IPS DF 19.7 (cell line): ENCODE measurements around the gene RPS27L.
A peak's percentile ranks its signal among the peaks of the same experiment; 100 is the strongest.
"Not testable (repeated sequence)": the region's sequence is repeated elsewhere in the genome, so short reads cannot be mapped to it uniquely, and the experiment has no call there.

Source experiments
- DNase-seq: peaks from one replicate; pipeline ENCODE4 v3.0.0-alpha.2; 2013; ENCODE audit warnings: low read depth, low spot score

The RPS27L gene

DNA sequence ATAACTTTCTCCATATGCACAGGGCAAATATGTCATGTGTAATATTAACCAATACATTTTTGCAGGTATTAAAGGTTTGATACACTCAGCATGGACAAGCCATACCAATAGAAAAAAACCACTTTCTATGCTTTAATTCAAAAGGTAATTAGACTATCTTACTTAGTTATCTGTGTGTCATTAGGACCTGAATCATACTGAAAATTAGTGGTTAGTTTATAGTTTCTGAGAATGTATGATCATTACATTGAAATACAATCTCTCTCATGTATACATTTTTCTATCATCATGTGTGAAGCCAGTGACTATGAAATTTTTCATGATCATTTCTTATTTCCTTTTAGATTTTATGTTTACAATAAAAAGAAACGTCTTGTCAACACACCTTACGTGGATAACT is 16.3 kb downstream of the RPS27L start:
- DNase-seq = no peak

DNA sequence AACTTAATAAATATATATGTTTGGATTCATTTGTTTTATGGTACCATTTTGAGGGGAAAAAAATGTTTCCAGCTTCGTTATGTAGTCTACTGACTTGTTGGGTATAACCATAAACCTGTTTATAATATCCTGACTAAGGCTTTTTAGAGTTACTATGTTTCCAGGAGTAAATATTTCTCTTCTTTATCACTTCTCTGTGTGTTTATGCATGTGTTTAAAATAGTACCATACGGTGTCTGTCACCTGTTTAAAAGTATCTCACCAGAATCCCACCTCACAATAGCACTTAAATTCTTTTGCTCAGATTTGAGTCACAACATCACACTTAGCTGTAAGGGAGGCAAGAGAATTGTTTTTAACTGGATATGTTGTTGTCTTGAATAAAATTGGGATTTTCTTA is 20.5 kb downstream of the RPS27L start:
- DNase-seq = no peak

DNA sequence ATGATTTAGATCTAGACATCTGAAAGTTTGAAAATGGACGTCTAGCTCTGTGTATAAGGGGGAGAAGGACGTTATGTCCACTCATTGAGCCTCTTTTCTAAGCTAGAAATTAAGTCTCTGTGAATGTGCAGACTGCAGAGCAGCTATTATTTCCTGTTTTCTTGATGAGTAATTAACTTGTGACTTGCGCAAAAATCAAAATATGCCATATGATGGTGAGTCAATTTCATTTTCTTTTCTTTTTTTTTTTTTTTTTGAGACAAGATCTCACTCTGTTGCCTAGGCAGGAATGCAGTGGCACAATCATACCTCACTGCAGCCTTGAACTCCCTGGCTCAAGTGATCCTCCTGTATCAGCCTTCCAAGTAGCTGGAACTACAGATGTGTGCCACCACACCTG is 21.5 kb downstream of the RPS27L start:
- no peak for DNase-seq

DNA sequence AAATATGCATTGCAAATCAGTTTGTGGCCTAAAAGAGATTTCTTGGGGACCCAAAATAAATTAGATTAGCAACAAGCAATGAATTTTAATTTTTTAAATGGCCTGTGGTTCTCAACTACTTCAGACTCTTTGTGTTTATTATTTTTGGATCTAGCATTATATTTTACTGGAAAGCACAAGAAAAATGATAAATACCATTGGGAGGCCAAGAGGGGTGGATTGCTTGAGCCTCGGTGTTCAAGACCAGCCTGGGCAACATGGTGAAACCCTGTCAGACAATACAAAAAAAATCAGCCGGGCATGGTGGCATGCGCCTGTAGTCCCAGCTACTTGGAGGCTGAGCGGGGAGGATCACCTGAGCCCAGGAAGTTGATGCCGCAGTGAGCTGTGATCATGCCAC is 22.0 kb downstream of the RPS27L start:
- DNase-seq = no peak

DNA sequence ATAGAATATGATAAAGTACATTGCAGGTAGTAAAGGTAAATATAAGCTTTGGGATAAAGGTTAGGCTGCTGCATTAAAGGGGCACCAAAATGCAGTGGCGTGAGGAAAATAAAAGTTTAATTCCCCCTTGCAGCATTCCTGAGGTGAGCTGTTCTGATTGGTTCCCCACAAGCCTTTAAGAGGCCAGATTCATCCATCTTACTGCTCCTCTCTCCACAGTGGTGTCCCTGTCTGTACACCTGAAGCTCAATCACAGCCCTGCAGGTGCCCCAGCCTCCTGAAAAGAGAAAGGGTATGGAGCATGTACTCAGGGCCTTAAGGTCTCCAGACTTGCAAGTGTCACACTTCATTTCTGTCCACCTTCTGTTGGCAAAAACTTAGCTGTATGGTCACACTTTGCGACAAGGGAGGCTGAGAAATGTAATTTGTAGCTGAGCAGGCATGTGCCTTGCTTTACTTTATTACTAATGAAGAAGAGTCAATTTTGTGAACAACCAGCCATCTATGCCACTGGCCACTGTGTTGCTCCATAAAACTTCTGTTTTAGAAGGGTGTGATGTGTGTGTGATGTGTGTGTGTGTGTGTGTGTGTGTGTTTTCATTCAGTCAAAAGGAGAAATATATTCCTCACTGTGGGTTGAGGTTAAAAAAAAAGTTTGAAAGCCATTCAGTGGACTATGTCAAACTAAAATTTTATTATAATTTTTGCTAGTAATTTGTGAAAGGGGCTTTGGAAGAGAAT is 22.9 kb downstream of the RPS27L start:
- DNase-seq = no peak

DNA sequence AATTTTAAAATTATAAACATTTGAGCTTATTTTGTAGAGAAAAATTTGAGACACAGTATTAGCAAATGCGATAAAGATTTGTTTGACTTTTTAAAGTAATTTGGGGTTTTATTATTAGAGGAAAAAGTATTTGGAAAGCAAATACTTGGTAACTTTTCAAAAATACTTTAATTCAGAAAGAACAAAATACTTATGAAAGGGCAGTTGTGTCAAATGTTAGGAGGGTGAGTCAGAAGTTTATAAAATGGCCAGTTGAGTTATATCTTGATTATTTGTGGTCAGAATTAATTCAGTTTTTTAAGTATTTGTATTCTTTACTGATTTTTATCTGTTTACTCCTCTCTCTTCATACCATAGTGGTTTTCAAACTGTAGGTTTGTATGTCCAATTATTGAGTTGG is 23.5 kb downstream of the RPS27L start:
- DNase-seq = no peak

DNA sequence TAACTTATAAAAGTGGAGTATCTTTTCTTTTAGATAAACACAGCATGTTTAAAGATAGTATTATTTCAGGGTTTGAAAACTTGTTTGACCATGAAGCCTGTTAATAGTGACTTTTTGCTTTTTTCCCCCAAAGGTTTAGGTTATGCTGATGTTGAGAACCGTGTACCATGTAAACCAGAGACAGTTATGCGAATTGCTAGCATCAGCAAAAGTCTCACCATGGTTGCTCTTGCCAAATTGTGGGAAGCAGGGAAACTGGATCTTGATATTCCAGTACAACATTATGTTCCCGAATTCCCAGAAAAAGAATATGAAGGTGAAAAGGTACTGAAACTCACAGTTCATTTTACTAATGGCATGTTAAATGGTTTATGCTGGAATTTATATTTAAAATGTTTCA is 30.6 kb downstream of the RPS27L start:
- no peak for DNase-seq

DNA sequence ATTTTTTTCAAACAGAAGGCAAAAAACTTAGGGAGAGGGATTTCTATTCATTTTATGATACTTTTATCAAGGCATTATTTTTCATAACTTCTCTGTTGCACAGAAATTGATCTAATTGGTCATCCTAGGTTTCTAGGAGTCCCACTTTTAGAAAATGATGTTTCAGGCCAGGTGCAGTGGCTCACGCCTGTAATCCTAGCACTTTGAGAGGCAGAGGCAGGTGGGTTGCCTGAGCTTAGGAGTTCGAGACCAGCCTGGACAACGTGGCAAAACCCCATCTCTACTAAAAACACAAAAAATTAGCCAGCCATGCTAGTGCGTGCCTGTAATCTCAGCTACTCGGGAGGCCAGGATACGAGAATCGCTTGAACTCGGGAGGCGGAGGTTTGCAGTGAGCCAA is 32.8 kb downstream of the RPS27L start:
- DNase-seq = no peak

DNA sequence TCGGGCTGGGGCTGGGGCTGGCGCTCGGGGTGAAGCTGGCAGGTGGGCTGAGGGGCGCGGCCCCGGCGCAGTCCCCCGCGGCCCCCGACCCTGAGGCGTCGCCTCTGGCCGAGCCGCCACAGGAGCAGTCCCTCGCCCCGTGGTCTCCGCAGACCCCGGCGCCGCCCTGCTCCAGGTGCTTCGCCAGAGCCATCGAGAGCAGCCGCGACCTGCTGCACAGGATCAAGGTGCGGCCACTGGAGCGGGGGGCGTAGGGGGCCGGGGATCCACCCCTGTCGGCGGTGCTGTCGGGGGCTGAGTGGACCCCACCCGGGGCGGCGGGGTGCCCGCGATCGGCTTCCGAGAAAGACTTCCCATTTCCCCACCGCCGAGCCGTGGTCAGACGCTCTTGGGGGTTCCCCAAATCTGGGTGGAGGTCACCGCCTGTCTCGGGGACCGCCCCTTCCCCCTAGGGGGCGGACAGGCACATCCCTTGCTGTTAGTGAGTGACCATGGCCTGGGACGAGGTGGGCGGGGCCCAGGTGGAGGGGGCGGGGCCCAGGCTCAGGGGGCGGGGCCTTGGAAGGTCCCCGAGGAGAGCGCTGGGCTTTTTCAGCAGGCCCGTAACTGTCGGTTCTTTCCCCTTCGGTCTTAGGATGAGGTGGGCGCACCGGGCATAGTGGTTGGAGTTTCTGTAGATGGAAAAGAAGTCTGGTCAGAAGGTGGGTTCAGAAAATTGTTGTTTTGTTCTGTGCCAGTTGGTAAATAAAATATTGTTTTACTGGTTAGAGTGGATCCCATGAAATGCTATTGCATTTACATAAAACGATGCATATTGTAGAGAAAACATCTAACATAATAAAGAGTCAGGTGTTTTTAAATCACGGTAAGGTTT is 35.0 kb downstream of the RPS27L start:
- peak; percentile 30 for DNase-seq

DNA sequence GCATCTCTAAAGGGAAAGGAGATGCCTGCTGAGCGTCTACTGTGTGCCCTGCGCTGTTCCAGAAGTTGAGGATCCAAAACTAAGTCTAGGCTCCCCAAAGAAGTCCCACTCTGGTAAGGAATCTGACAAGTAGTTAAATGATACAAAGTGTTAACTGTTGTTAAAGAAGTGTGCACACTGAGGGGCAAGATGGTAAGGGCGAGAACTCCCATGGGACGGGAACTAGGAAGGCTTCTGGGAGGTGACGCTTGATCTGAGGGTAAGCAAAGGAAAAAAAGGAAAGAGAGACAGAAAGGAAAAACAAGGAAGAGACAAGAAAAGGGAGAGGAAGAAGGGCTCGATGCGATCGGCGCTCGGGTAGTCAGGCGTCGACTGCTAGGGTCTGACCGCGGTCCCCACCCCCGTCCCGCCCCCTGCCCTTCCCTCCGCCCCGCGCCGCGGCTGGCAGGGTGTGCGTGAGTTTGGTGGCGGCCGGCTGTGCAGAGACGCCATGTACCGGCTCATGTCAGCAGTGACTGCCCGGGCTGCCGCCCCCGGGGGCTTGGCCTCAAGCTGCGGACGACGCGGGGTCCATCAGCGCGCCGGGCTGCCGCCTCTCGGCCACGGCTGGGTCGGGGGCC is 35.8 kb downstream of the RPS27L start, which contains the start of gene LACTB:
Gene LACTB, plus strand, starts transcription at position 480 of the 620 bp plus-strand sequence. Its CDS starts 11 bp downstream, at position 491.
- DNase-seq = peak; percentile 65

DNA sequence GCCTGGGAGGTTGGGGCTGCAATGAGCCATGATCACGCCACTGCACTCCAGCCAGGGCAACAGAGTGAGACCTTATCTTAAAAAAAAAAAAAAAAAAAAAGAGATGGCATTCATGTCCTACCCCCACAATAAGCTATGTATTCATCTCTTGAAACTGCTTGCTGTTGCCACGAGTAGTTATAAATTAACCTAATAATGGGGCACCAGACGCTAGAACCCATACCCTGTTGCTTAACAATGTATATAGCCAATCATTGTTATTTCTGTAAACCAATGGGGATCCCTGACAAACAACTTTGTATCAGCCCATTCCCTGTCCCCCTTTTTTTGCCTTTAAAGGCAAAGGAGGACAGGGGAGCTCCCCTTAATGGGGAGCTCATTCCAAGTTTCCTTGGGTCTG is 38.4 kb downstream of the RPS27L start:
- no peak for DNase-seq

DNA sequence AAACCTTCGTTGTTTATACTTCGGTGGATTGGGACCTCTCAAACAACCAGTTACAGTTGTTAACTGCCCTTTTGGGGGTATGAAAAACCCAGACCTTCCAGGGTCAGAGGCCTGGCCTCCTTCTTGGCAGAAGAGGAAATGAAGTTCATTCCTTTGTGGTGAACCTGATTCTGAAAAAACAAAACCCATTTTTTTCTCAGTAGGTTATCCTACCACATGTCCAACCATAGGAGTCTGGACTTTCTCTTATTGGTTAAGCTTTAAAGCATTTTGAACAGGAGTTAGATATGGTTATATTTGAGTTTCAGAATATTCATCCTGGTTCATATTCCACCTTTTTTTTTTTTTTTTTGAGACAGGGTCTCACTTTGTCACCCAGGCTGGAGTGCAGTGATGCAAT is 42.8 kb downstream of the RPS27L start:
- no peak for DNase-seq

DNA sequence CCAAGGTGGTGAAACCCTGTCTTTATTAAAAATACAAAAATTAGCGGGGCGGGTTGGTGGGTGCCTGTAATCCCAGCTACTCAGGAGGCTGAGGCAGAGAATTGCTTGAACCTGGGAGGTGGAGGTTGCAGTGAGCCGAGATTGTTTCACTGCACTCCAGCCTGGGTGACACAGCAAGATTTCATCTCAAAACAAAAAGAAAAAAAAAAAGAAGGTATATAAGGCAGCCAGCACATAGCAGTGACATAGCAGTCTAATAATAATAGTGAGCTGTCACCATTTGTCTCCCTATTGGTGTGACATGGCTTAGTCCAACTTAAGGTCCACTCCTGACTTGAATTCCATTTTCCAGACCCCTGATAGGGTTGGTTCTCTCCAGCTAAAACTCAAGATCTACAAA is 44.4 kb downstream of the RPS27L start:
- no peak for DNase-seq

DNA sequence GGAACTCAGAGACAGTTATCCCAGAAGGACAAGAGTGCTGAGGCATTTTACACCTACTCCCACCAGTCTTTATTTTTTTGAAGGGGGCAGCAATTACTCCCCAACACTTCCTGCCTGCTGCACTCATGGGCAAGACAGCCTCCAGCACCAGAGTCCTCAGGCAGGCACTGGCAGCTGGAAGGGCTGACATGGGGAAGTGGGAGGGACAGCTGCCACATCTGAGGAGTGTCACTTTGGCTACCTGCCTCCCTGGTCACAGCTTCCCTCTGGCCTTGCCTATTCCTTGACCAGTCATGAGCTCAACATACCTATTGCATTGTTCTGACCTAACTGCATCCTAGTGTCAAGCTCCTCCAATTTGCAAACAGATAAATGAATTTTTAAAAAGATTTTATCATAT is 45.8 kb downstream of the RPS27L start:
- DNase-seq = no peak

DNA sequence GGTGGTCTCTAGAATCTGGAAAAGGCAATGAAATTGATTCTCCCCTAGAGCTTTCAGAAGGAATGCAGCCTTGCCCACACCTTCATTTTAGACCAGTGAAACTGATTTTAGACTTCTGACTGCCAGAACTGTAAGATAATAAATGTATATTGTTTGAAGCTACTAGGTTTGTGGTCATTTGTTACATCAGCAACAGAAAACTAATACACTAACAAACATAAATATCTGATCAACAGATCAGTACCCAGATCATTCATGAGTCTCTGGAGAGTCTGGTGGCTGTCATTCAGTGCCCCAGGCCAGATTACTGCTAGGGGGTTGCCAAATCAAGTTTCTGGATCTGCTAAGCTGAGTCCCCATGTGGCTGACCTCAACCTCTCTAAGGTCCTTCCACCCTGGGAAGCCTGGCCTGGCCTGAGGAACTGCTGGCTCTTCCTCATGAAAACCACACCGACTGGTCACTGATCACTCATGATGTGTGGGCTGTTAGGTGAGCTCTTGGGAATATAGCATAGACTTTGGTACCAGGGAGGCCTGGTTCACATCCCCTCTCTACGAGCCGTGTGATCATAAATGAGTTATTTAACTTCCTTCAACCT is 46.8 kb downstream of the RPS27L start:
- DNase-seq = no peak

DNA sequence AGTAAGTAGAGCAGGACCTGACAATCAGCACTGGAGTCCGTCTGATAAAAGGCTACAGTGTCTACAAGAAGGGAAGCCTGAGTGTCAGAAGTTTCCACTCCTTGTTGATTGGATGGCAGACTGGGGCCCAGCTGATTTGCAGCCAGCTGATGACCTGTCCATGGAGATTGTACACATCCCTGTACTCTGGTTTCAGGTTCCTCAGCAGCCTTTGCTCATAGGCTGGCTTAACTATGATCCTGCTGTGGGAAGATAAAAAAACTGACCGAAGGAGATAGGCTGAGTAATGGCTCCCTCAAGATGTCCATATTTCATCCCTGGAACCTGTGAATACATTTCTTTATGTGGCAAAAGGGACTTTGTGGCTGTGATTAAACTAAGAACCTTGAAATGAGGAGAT is 47.4 kb downstream of the RPS27L start:
- no peak for DNase-seq

DNA sequence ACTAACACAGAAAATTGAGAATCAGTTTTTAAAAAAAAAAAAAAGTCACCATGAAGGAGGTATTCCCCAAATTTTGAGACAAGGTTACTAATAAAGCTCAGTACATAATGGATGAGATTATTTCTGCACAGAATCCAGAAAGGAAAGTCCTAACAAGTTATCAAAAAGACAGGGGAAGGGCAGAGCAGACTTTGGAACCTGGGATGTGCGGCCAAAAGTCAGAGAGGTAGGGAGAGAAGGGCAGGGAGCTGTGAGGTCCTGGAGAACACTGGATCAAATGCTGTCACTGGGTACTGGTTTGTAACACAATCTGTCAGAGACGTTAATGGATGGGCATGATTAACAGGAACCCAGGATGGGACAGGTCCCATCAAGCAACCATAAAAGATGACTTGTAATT is 47.8 kb downstream of the RPS27L start:
- DNase-seq = no peak

DNA sequence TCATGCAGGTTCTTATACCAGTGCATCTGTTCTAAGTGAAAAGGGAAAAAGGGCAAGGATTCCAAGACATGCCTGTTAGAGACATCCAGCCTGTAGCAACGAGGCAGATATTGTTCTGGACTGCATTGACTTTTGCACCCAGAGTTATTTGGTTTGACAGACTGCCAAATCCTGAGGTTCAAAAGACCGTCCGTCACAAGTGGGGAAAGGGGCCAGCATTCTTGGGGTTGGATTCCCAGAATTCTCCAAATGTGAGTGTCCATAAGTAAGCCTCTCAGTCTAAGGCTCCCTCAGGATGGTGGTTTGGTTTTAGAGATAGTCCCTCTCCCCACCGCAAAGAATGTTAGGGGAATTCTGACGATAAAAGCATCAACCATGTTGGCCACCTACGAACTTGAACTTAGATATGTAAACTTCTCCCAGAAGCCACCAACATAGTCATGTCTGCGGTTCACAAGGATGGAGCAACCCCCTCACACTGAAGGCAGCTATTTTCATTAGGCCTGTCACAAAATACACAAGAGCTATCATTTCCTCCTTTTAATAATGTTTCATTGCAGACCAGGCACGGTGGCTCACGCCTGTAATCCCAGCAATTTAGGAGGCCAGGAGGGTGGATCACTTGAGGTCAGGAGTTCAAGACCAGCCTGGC is 49.3 kb downstream of the RPS27L start:
- DNase-seq = no peak

DNA sequence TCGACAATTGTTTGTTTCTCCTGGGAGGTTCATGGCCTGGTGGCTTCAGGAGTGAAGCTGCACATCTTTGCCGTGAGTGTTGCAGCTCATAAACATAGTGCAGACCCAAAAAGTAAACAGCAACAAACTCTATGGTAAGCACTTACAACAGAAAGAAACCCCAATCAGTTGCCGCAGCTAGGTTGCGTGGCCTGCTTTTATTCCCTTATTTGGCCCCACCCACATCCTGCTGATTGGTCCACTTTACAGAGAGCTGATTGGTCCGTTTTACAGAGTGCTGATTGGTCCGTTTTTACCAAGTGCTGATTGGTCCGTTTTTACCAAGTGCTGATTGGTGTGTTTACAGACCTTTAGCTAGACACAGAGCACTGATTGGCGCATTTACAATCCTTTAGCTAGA is 51.9 kb downstream of the RPS27L start:
- not testable (repeated sequence) for DNase-seq

DNA sequence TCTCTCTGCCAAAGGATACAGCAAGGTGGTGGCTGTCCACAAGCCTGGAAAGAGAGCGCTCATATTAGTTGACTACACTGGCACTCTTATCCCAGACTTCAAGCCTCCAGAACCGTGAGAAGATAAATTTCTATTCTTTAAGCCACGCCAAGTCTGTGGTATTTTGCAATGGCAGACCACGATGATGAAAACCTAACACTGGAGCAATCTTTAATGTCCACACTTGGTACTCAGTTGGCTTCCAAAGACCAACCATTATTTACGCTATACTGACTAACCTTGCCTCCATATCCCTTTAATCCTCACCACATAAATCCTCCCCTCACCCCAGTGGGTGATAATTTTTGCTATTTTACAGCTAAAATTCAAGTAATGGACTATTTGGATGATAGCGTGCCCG is 52.5 kb downstream of the RPS27L start:
- no peak for DNase-seq

DNA sequence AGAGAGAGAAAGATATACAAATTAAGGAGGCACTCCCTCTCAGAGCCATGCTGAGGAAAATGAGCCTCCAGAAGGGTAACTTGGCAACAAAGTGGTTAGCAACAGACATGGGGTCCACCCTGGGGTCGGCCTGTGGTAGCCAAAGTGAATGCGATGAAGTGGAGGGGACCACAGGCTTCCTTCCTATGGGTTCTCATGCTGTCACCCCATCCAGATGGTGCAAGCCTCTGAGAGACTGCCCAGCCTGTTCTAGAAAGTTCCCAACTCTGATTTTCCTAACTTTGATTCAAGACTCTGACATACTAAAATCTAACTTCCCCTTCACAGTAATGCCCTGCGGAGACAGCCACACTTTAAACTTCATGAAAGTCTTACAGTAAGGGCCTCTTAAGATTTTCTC is 53.9 kb downstream of the RPS27L start:
- DNase-seq = no peak

DNA sequence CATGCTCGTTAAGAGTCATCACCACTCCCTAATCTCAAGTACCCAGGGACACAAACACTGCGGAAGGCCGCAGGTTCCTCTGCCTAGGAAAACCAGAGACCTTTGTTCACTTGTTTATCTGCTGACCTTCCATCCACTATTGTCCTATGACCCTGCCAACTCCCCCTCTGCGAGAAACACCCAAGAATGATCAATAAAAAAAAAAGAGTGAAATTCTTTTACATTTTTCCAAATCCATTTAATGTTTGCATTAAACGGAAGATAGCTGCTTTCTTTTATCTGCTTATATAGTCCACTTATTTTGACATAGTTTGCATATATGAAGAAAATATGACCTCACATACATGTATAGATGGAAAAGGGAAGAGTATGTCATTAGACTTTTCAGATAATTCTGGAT is 57.7 kb downstream of the RPS27L start:
- DNase-seq = not testable (repeated sequence)
